ENCODE results near the gene TOR1AIP1. TPM values are rescaled to one million over a fixed set of nuclear protein-coding genes. Genes with fewer than 3 reads are reported as not detected.
"Not testable (repeated sequence)": the region's sequence is repeated elsewhere in the genome, so short reads cannot be mapped to it uniquely, and the experiment has no call there.

The TOR1AIP1 gene
- total and polyA plus RNA-seq, 3 donors from 2014 or later, result 62.7 to 72.3 (median 63.7) TPM

- no peaks in the 10 kb centered on the region for H3K9me3 ChIP-seq
- no peak for TF ChIP-seq POLR2A (IDR thresholded peaks at IDR 0.05)
- no peak for TF ChIP-seq CTCF (IDR thresholded peaks at IDR 0.05)
- H3K4me1 ChIP-seq, result peaks cover 14% of the 10 kb centered on the region
- no peaks in the 10 kb centered on the region for H3K36me3 ChIP-seq (ENCODE audit: low read depth, missing control alignments)
- H3K27me3 ChIP-seq, result no peaks in the 10 kb centered on the region
- intact Hi-C loops (cut with DNase I; ENCODE audit: low total_unique reads), result loop anchor here (10.0 kb wide), 1 partner anchor 70 kb away; the partner anchor contains the start of gene TOR1AIP1
- H3K27ac ChIP-seq, result peak overlapping the region; percentile 92 to 96
- peak; percentile 51 for DNase-seq
- WGBS, 2 donors, result 0% methylated on average over 6 to 10 of the region's 10 CpGs
- peak overlapping the region; percentile 88 to 97 for H3K4me3 ChIP-seq
Measured at GRCh38 chr1:179955287-179955680, 73.2 kb downstream of the TOR1AIP1 start.

- no peak for TF ChIP-seq CTCF (IDR thresholded peaks at IDR 0.05)
- no peak for TF ChIP-seq POLR2A (IDR thresholded peaks at IDR 0.05)
- intact Hi-C loops (cut with DNase I; ENCODE audit: low total_unique reads), result loop anchor here (10.0 kb wide), 1 partner anchor 71 kb away; the partner anchor contains the start of gene TOR1AIP1
- Histone ChIP-seq H3K36me3 (ENCODE audit: low read depth, missing control alignments) (no peaks in the 10 kb centered on the region), H3K4me3 (peak overlapping the region; percentile 88 to 97), H3K9me3 (no peaks in the 10 kb centered on the region), H3K27ac (peak overlapping the region; percentile 92 to 96), H3K27me3 (no peaks in the 10 kb centered on the region), H3K4me1 (peaks cover 14% of the 10 kb centered on the region)
- no peak for DNase-seq
- 0 to 2% methylated on average over 3 of the region's 3 CpGs for WGBS, 2 donors
Measured at GRCh38 chr1:179955731-179956130, 73.6 kb downstream of the TOR1AIP1 start.

- Histone ChIP-seq H3K4me1 (peaks cover 14% of the 10 kb centered on the region), H3K27ac (no peak overlapping the region), H3K27me3 (no peaks in the 10 kb centered on the region), H3K4me3 (no peak overlapping the region), H3K36me3 (ENCODE audit: low read depth, missing control alignments) (no peaks in the 10 kb centered on the region), H3K9me3 (no peaks in the 10 kb centered on the region)
- DNase-seq, result no peak
- 87 to 91% methylated on average over 3 of the region's 3 CpGs for WGBS, 2 donors
- intact Hi-C loops (cut with DNase I; ENCODE audit: low total_unique reads), result loop anchor here (10.0 kb wide), 1 partner anchor 74 kb away; the partner anchor contains the start of gene TOR1AIP1
- no peak for TF ChIP-seq POLR2A (IDR thresholded peaks at IDR 0.05)
- no peak for TF ChIP-seq CTCF (IDR thresholded peaks at IDR 0.05)
Measured at GRCh38 chr1:179958359-179958758, 76.3 kb downstream of the TOR1AIP1 start.

- DNase-seq; H3K4me3 ChIP-seq; H3K36me3 ChIP-seq (ENCODE audit: low read depth, missing control alignments); H3K9me3 ChIP-seq; H3K4me1 ChIP-seq; H3K27ac ChIP-seq; H3K27me3 ChIP-seq; intact Hi-C loops (cut with DNase I; ENCODE audit: low total_unique reads): not testable (repeated sequence)
- WGBS, 2 donors, result 94 to 96% methylated on average over 8 of the region's 8 CpGs
Measured at GRCh38 chr1:179962168-179962567, 80.1 kb downstream of the TOR1AIP1 start.

GRCh38 chr1:179966551-179966950 lies 84.5 kb downstream of the TOR1AIP1 start:
- no peak for DNase-seq
- H3K4me1 ChIP-seq, result peaks cover 19% of the 10 kb centered on the region
- intact Hi-C loops (cut with DNase I; ENCODE audit: low total_unique reads), result no loop called here

More at GRCh38 chr1:179966551-179966950, 84.5 kb downstream of the TOR1AIP1 start:
- Histone ChIP-seq H3K36me3 (ENCODE audit: low read depth, missing control alignments) (no peaks in the 10 kb centered on the region), H3K4me3 (no peak overlapping the region), H3K9me3 (no peaks in the 10 kb centered on the region), H3K27me3 (no peaks in the 10 kb centered on the region), H3K27ac (no peak overlapping the region)
- TF ChIP-seq CTCF (IDR thresholded peaks at IDR 0.05) (no peak), POLR2A (IDR thresholded peaks at IDR 0.05) (no peak)

All from testis (tissue), 3 donors.